ENCODE results near the gene CDYL.

CDYL gene

GRCh38 chr6:4885341-4885933 lies 109.2 kb downstream of the CDYL start:
- no peak for DNase-seq

DNA sequence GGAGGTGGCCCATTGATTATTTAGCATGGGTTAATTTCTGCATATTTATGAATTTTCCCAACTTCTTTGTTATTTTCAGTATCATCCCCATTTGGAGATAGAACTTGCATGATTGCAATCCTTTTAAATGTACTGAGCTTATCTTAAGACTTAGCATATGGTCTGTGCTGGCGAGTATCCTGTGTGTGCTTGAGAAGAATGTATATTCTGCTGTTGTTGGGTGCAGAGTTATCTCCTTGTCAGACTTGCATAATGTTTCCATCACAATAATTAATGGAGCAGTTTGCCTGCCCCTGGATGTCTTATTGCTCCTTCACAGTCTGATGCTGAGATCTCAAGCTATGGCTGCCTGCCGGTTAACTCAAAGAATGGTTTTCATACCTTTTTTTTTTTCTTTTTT lies 112.6 kb downstream of the CDYL start:
- no peak for DNase-seq

DNA sequence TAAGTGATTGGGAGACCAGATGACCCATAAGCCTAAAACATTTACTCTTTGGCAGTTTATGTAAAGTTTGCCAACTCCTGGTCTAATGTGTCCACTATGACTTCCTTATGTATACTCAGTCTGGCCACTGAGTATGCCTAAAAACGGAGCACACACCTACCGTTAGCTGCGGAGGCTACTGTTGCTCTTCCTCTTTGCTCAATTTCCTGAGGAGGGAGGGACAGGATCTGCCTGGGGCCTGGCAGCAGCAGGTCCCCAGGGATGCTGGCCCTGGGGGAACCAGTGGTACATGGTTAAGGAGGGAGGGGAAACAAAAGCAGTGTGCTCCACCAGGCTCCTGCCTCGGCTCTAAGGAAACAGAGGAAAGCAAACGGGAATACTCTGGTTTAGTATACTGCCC lies 113.5 kb downstream of the CDYL start:
- no peak for DNase-seq

GRCh38 chr6:4890191-4890590 lies 114.0 kb downstream of the CDYL start:
- no peak for DNase-seq

DNA sequence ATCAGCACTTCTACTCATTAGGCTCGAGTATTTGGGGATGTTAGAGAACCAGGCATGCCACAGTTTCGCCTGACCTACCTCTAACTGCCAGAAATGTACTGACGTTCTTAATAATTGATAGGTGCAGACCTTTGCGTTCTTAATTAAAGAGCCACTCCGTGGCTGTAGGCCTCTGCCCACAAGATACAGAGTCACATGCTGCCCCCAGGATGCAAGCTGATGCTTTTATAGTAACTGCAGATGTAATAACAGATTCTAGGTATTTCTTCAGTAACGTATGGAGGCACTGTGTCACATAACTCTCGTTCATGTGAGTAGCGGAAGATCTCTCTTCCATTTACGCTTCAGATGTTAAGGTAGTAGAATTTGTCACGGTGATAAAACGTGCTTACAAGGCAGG lies 114.4 kb downstream of the CDYL start:
- DNase-seq = no peak

DNA sequence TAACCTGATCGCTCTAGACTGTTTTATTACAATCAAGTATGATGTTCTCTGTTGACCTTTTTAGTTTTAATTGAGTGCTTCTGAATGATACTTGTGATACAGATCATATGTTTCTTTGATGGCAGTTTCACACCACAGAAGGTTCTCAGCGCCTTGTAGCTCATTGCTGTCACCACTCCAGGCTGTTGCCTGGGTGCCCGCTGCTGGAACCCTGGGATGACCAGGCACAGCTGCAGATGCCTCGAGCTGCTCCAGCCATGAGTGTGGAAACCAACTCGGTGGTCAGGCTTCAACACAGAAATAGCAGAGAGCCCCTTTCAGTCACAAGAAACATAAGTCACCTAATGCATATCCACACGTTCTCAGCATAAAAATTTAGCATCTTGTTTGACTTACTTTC lies 114.9 kb downstream of the CDYL start:
- no peak for DNase-seq

- DNase-seq = no peak
Measured at GRCh38 chr6:4892785-4893485, 116.7 kb downstream of the CDYL start.

DNA sequence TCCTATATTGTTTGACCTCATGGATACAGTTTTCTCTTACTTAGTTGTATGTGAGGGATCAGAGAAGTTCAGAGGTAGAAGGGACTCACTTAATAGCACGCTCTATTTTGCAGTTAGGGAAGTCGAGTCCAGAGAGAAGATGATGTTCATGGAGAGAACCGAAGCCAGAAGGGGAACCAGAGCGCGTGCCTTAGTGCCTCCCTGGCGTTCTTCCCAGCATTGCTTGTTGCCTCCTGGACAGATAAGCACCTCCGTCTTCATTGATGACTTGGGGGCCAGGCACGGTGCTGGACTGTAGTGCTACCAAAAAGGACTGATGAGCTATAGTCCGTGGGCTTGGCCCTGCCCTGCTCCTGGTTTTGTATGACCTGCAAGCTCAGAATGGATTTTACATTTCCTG lies 117.8 kb downstream of the CDYL start:
- no peak for DNase-seq

DNA sequence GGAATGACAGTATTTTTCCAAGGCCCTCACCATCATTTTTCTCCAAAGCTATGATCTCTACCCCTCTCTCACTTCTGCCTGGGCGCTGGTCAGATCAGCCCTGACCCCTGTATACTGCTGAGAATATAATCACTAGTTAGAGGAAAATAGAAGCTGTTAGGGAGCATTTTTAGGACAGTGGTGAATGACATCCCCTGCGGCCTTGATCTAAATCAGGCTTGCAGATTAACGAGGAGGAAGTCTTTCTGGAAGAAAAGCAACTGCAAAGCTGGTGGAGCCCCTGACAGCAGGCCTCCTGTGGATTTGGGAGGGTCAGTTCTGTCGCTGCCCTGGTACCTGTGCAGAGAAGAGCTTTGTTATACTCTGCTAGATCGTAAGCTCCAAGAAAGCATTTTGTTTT lies 119.8 kb downstream of the CDYL start:
- DNase-seq = no peak

GRCh38 chr6:4896401-4896800 lies 120.2 kb downstream of the CDYL start:
- no peak for DNase-seq

DNA sequence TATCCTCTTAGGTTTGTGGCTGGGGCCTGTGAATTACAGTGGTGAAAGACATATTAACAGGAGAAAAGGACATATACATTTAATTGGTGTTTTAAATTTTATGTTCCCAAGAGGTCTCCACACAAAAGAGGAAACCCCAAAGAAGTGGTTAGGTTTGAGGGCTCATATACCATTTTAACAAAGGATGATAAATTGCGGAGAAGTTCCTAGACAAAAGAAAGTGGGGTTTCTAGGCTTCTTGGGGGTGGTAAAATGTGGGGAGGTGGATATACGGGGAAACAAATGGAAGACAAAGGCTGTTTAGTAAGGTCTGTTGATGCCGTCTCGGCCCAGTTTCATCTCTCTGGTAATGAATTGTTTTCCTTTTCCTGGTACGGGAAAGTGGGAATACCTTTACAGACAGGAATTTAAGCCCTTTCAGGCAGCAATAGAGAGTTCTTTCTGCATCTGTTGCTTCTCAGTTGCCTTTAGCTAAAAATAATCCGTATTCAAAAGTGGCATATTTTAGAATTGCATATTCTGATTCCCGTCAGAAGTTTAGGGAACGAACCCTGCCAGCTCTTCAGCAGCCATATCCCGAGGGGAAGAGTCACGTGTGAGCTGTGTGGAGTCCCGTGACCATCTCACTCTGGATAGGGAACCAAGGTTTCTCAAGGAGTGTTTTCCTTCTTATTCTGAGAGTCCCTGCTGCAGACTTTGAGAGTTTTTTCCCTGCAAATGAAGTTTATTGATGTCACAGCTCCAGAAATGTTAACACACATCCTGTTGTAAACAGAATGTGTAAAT lies 123.2 kb downstream of the CDYL start:
- DNase-seq = no peak

- no peak for DNase-seq
Measured at GRCh38 chr6:4901386-4902061, 125.3 kb downstream of the CDYL start.

GRCh38 chr6:4902363-4902762 lies 126.2 kb downstream of the CDYL start:
- no peak for DNase-seq

DNA sequence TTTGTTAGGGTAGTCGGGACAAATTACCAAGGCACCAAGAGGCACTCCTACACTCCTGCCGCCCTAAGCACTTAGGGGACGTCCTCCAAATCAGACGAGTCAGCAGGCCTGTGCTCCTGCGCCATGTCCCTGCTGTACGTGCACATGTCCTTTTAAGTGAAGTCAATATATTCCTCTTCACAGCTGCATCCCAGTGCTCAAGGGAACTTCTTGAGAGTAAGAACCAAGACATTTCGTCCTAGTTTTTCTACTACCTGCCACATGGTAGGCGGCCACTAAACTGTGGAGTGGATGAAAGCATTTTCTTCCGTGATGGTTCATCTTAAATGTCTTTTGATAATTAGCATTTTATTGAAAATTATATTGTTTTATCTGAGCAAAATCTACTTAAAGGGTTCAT lies 126.9 kb downstream of the CDYL start:
- no peak for DNase-seq

- DNase-seq = no peak
Measured at GRCh38 chr6:4903751-4904370, 127.7 kb downstream of the CDYL start.

DNA sequence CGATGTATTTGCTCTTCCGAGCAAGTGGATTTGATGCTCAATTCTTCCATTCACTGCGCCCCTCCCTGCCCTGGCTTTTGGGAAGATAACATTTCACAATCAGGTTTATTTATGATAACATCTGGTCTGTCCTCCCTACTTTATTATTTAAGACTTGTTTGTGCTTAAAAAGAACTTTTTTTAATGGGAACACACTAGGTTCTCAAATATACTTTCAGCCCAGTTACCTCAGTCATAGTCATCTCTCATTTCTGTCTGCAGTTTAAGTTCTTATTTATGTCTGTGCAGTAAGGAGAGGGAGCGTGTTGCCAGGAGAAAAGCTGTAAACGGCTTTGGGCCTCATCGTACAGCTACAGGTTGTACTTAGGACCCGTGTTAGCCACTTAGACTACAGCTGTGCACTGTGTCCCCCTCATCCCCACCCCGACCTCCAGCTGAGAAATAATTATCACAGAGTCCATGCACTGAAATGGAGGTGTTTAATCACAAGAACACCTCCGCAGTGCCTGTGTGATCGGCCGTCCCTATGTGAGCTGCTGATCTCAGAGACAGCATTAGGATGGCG lies 128.3 kb downstream of the CDYL start:
- DNase-seq = no peak

DNA sequence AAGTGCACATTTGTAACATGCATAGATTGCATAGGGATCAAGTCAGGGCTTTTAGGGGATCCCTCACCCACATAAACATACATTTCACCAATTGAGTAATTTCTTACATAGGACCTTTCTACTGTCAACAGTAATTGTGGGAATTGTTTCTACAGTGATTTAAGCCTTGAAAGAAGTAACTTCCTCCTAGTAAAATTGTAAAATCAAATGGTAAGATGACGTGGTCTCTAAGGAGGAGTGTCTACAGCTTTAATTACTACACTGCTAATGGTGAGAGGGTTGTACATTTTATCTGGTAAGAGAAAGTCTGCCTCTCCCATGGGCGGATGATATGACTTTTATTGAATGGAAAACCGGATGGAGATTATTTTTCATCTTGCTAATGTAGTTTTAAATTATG lies 129.6 kb downstream of the CDYL start:
- DNase-seq = no peak

GRCh38 chr6:4906293-4907276 lies 130.4 kb downstream of the CDYL start:
- no peak for DNase-seq

GRCh38 chr6:4907602-4908001 lies 131.4 kb downstream of the CDYL start:
- no peak for DNase-seq

GRCh38 chr6:4908062-4908461 lies 131.9 kb downstream of the CDYL start:
- DNase-seq = no peak

GRCh38 chr6:4909063-4909706 lies 133.0 kb downstream of the CDYL start:
- DNase-seq = no peak

Measured in NCI-H1092 treated with DMSO at 0.1 percent for 48 hours (cell line).